Measurements from ENCODE around the gene RPRD2.

The RPRD2 gene

DNA sequence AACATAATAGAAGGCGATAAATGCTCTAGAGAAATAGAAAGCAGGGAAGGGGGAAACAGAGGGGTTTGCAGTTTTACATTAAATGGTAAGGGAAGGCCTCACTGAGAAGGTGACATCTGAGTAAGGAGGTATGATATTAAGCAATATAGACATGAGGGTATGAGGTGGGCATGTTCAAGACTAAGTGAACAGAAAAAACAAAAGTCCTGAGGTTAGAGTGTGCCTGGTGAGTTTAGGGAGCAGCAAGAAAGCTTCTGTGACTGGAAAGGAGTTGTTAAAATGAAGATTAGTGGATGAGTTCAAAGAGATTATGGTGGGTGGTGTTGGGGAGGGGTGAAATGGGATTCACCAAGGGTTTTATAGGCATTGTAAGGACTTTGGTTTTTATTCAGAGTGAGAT lies 8.6 kb downstream of the RPRD2 start:
- Histone ChIP-seq H3K4me2 (ENCODE audit: low read length) (no peak overlapping the region), H3K27ac (ENCODE audit: low read depth, low read length) (no peak overlapping the region), H4K20me1 (ENCODE audit: control insufficient read depth, insufficient read depth, low read depth, low read length) (peaks cover 8% of the 10 kb centered on the region; the same call in 1 of the 2 replicates), H3F3A (ENCODE audit: control insufficient read depth, insufficient read depth) (0 out of 2 replicates have a peak, but pooled peaks cover 4% of the 10 kb centered on the region), H3K27me3 (ENCODE audit: control insufficient read depth, low read length) (no peaks in the 10 kb centered on the region), H3K36me3 (ENCODE audit: control insufficient read depth, low read length) (peaks cover 11% of the 10 kb centered on the region), H3K79me2 (ENCODE audit: control insufficient read depth, low read length) (peaks cover 99% of the 10 kb centered on the region), H3K4me3 (ENCODE audit: low read length) (no peak overlapping the region), H3K9me2 (replicated peaks; ENCODE audit: control insufficient read depth, low read length) (no peaks in the 10 kb centered on the region), H3K4me1 (ENCODE audit: control insufficient read depth, low read length) (peaks cover 33% of the 10 kb centered on the region), H3K9me3 (ENCODE audit: control insufficient read depth, insufficient read depth, low read length) (no peaks in the 10 kb centered on the region)
- TF ChIP-seq, protein P1, sequence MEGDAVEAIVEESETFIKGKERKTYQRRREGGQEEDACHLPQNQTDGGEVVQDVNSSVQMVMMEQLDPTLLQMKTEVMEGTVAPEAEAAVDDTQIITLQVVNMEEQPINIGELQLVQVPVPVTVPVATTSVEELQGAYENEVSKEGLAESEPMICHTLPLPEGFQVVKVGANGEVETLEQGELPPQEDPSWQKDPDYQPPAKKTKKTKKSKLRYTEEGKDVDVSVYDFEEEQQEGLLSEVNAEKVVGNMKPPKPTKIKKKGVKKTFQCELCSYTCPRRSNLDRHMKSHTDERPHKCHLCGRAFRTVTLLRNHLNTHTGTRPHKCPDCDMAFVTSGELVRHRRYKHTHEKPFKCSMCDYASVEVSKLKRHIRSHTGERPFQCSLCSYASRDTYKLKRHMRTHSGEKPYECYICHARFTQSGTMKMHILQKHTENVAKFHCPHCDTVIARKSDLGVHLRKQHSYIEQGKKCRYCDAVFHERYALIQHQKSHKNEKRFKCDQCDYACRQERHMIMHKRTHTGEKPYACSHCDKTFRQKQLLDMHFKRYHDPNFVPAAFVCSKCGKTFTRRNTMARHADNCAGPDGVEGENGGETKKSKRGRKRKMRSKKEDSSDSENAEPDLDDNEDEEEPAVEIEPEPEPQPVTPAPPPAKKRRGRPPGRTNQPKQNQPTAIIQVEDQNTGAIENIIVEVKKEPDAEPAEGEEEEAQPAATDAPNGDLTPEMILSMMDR (IDR thresholded peaks at IDR 0.05; ENCODE audit: low read depth, low read length, poor library complexity, severe bottlenecking), result no peak
- no peak for TF ChIP-seq EZH2phosphoT487 (IDR thresholded peaks at IDR 0.05; ENCODE audit: borderline replicate concordance, low read length)

DNA sequence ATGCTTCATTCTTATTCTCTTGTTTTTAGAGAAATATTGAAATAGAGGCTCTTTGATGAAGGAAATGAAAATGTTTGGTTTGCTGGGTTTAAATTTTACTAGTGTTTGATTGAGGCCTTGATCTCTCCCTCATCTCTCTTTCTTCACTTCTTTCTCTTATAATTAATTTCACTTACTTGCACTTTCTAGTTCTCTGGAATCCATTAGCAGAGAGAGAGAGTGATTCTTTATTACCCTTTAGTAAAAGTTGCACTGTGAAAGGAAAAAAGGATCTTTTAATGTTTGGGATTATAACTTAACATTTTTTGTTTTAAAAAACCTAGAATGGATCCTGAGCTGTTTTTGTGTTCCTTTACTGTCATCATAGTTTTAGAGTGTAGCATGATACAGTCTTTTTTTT lies 12.2 kb downstream of the RPRD2 start:
- Histone ChIP-seq H3K36me3 (ENCODE audit: control insufficient read depth, low read length) (peaks cover 5% of the 10 kb centered on the region), H3K27ac (ENCODE audit: low read depth, low read length) (no peak overlapping the region), H3K79me2 (ENCODE audit: control insufficient read depth, low read length) (peaks cover 100% of the 10 kb centered on the region), H3F3A (ENCODE audit: control insufficient read depth, insufficient read depth) (0 out of 2 replicates have a peak, but pooled peaks cover 4% of the 10 kb centered on the region), H3K9me3 (ENCODE audit: control insufficient read depth, insufficient read depth, low read length) (no peaks in the 10 kb centered on the region), H3K27me3 (ENCODE audit: control insufficient read depth, low read length) (no peaks in the 10 kb centered on the region), H3K4me3 (ENCODE audit: low read length) (no peak overlapping the region), H4K20me1 (ENCODE audit: control insufficient read depth, insufficient read depth, low read depth, low read length) (peaks cover 8% of the 10 kb centered on the region; the same call in 1 of the 2 replicates), H3K4me2 (ENCODE audit: low read length) (no peak overlapping the region), H3K9me2 (replicated peaks; ENCODE audit: control insufficient read depth, low read length) (no peaks in the 10 kb centered on the region), H3K4me1 (ENCODE audit: control insufficient read depth, low read length) (peaks cover 25% of the 10 kb centered on the region)
- TF ChIP-seq EZH2phosphoT487 (IDR thresholded peaks at IDR 0.05; ENCODE audit: borderline replicate concordance, low read length), result no peak
- TF ChIP-seq, protein P1 (IDR thresholded peaks at IDR 0.05; ENCODE audit: low read depth, low read length, poor library complexity, severe bottlenecking), result no peak

DNA sequence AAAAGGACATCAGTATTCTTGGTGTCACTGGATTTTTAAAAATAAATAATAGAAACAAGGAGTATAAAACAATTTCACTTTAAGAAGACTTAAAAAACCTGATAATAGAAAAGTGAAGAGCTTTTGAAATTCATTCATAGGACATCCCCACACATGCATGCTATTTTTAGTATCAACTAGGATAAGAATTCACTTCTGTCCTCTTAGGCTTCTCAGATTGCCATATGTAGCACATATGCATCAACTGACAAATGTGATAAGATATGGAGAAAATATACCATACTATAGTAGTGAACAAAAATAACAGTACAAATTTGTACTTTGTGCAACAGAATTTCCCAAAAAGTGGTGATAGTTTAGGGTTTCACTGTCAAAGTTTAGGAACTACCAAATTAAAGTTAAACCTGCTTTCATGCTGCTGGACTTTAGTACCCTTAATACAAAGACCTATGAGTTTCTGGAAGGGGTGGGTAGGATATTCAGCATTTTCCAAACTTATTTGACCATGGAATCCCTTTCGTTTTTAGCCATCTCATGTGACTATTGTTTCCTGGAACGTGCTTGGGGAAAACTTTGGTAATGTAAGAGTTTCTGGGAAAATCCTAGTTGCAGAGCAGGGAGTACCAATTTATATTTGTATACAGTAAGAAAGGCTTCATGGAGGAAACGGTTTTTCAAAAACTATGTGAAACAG lies 19.8 kb downstream of the RPRD2 start:
- no peaks in the 10 kb centered on the region for H3K4me1 ChIP-seq (ENCODE audit: control insufficient read depth, low read length)
- H3K27ac ChIP-seq (ENCODE audit: low read depth, low read length), result no peak overlapping the region
- no peaks in the 10 kb centered on the region for H3K9me3 ChIP-seq (ENCODE audit: control insufficient read depth, insufficient read depth, low read length)
- H3K9me2 ChIP-seq (replicated peaks; ENCODE audit: control insufficient read depth, low read length), result no peaks in the 10 kb centered on the region
- peaks cover 3% of the 10 kb centered on the region; the same call in 1 of the 2 replicates for H3F3A ChIP-seq (ENCODE audit: control insufficient read depth, insufficient read depth)
- no peaks in the 10 kb centered on the region; the same call in 1 of the 2 replicates for H4K20me1 ChIP-seq (ENCODE audit: control insufficient read depth, insufficient read depth, low read depth, low read length)
- H3K36me3 ChIP-seq (ENCODE audit: control insufficient read depth, low read length), result no peaks in the 10 kb centered on the region; the same call in 1 of the 2 replicates
- H3K4me2 ChIP-seq (ENCODE audit: low read length), result no peak overlapping the region
- no peak for TF ChIP-seq EZH2phosphoT487 (IDR thresholded peaks at IDR 0.05; ENCODE audit: borderline replicate concordance, low read length)
- TF ChIP-seq, protein P1 (IDR thresholded peaks at IDR 0.05; ENCODE audit: low read depth, low read length, poor library complexity, severe bottlenecking), result no peak
- H3K4me3 ChIP-seq (ENCODE audit: low read length), result no peak overlapping the region
- H3K27me3 ChIP-seq (ENCODE audit: control insufficient read depth, low read length), result no peaks in the 10 kb centered on the region
- peaks cover 100% of the 10 kb centered on the region for H3K79me2 ChIP-seq (ENCODE audit: control insufficient read depth, low read length)

All from DOHH2 (cell line).